ENCODE measurements around the gene OR13F1.

OR13F1 gene

GRCh38 chr9:104527109-104527508 lies 23.0 kb downstream of the OR13F1 start, which contains the start of gene OR13C4:
Gene OR13C4 (minus strand): TSS chr9:104527209. CDS start chr9:104527209, 0 bp downstream.
- no peak for TF ChIP-seq CTCF (IDR thresholded peaks at IDR 0.05; ENCODE audit: insufficient read depth, low read length, poor library complexity, severe bottlenecking)
- Histone ChIP-seq H3K27me3 (replicated peaks; ENCODE audit: control insufficient read depth, insufficient read depth, low read length) (no peaks in the 10 kb centered on the region), H3K4me3 (replicated peaks; ENCODE audit: low read depth, low read length) (no peak within 1 kb of the TSS), H3K36me3 (ENCODE audit: control insufficient read depth, insufficient read depth, low read length) (no peaks in the 10 kb centered on the region)
- no peak for DNase-seq (ENCODE audit: extremely low read depth, insufficient read length)

GRCh38 chr9:104536756-104537155 lies 32.7 kb downstream of the OR13F1 start, which contains the start of gene OR13C3:
Gene OR13C3 (minus strand): TSS chr9:104536856. CDS start chr9:104536723, 133 bp downstream.
- Histone ChIP-seq H3K4me3 (replicated peaks; ENCODE audit: low read depth, low read length) (no peak within 1 kb of the TSS), H3K27me3 (replicated peaks; ENCODE audit: control insufficient read depth, insufficient read depth, low read length) (no peaks in the 10 kb centered on the region; the same call in 1 of the 2 replicates), H3K36me3 (ENCODE audit: control insufficient read depth, insufficient read depth, low read length) (no peaks in the 10 kb centered on the region)
- no peak for TF ChIP-seq CTCF (IDR thresholded peaks at IDR 0.05; ENCODE audit: insufficient read depth, low read length, poor library complexity, severe bottlenecking)
- no peak for DNase-seq (ENCODE audit: extremely low read depth, insufficient read length)

GRCh38 chr9:104539275-104539674 lies 35.2 kb downstream of the OR13F1 start:
- Histone ChIP-seq H3K36me3 (ENCODE audit: control insufficient read depth, insufficient read depth, low read length) (no peaks in the 10 kb centered on the region), H3K4me3 (replicated peaks; ENCODE audit: low read depth, low read length) (no peak overlapping the region), H3K27me3 (replicated peaks; ENCODE audit: control insufficient read depth, insufficient read depth, low read length) (no peaks in the 10 kb centered on the region; the same call in 1 of the 2 replicates)
- TF ChIP-seq CTCF (IDR thresholded peaks at IDR 0.05; ENCODE audit: insufficient read depth, low read length, poor library complexity, severe bottlenecking) = no peak
- DNase-seq (ENCODE audit: extremely low read depth, insufficient read length) = no peak

GRCh38 chr9:104544644-104545043 lies 40.6 kb downstream of the OR13F1 start:
- Histone ChIP-seq H3K27me3 (replicated peaks; ENCODE audit: control insufficient read depth, insufficient read depth, low read length) (no peaks in the 10 kb centered on the region), H3K36me3 (ENCODE audit: control insufficient read depth, insufficient read depth, low read length) (no peaks in the 10 kb centered on the region), H3K4me3 (replicated peaks; ENCODE audit: low read depth, low read length) (no peak overlapping the region)
- no peak for DNase-seq (ENCODE audit: extremely low read depth, insufficient read length)
- no peak for TF ChIP-seq CTCF (IDR thresholded peaks at IDR 0.05; ENCODE audit: insufficient read depth, low read length, poor library complexity, severe bottlenecking)

GRCh38 chr9:104553261-104553660 lies 49.2 kb downstream of the OR13F1 start:
- Histone ChIP-seq H3K36me3 (ENCODE audit: control insufficient read depth, insufficient read depth, low read length) (no peaks in the 10 kb centered on the region), H3K27me3 (replicated peaks; ENCODE audit: control insufficient read depth, insufficient read depth, low read length) (no peaks in the 10 kb centered on the region), H3K4me3 (replicated peaks; ENCODE audit: low read depth, low read length) (no peak overlapping the region)
- DNase-seq (ENCODE audit: extremely low read depth, insufficient read length) = no peak
- TF ChIP-seq CTCF (IDR thresholded peaks at IDR 0.05; ENCODE audit: insufficient read depth, low read length, poor library complexity, severe bottlenecking) = no peak
